RPMI7951 (cell line): Measurements from ENCODE around the gene NUP188. TPM values are rescaled to one million over a fixed set of nuclear protein-coding genes. Genes with fewer than 3 reads are reported as not detected.
A peak's percentile ranks its signal among the peaks of the same experiment; 100 is the strongest.

ENCODE experiments used
- DNase-seq: peaks from one replicate; pipeline ENCODE4 v3.0.0-alpha.2; 2012; ENCODE audit warnings: low read depth
- total RNA-seq: library from RNA; depleted of rRNA; stranded (reverse); fragments of >200 nt; shearing (Covaris generic); gene quantifications from 2 replicates; pipeline ENCODE4 v1.2.3, GENCODE V29; 2014; rRNA removed

NUP188 gene, protein sequence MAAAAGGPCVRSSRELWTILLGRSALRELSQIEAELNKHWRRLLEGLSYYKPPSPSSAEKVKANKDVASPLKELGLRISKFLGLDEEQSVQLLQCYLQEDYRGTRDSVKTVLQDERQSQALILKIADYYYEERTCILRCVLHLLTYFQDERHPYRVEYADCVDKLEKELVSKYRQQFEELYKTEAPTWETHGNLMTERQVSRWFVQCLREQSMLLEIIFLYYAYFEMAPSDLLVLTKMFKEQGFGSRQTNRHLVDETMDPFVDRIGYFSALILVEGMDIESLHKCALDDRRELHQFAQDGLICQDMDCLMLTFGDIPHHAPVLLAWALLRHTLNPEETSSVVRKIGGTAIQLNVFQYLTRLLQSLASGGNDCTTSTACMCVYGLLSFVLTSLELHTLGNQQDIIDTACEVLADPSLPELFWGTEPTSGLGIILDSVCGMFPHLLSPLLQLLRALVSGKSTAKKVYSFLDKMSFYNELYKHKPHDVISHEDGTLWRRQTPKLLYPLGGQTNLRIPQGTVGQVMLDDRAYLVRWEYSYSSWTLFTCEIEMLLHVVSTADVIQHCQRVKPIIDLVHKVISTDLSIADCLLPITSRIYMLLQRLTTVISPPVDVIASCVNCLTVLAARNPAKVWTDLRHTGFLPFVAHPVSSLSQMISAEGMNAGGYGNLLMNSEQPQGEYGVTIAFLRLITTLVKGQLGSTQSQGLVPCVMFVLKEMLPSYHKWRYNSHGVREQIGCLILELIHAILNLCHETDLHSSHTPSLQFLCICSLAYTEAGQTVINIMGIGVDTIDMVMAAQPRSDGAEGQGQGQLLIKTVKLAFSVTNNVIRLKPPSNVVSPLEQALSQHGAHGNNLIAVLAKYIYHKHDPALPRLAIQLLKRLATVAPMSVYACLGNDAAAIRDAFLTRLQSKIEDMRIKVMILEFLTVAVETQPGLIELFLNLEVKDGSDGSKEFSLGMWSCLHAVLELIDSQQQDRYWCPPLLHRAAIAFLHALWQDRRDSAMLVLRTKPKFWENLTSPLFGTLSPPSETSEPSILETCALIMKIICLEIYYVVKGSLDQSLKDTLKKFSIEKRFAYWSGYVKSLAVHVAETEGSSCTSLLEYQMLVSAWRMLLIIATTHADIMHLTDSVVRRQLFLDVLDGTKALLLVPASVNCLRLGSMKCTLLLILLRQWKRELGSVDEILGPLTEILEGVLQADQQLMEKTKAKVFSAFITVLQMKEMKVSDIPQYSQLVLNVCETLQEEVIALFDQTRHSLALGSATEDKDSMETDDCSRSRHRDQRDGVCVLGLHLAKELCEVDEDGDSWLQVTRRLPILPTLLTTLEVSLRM (N-terminal part only)
- 28.9 and 33.4 TPM in 2 replicates for total RNA-seq

DNA sequence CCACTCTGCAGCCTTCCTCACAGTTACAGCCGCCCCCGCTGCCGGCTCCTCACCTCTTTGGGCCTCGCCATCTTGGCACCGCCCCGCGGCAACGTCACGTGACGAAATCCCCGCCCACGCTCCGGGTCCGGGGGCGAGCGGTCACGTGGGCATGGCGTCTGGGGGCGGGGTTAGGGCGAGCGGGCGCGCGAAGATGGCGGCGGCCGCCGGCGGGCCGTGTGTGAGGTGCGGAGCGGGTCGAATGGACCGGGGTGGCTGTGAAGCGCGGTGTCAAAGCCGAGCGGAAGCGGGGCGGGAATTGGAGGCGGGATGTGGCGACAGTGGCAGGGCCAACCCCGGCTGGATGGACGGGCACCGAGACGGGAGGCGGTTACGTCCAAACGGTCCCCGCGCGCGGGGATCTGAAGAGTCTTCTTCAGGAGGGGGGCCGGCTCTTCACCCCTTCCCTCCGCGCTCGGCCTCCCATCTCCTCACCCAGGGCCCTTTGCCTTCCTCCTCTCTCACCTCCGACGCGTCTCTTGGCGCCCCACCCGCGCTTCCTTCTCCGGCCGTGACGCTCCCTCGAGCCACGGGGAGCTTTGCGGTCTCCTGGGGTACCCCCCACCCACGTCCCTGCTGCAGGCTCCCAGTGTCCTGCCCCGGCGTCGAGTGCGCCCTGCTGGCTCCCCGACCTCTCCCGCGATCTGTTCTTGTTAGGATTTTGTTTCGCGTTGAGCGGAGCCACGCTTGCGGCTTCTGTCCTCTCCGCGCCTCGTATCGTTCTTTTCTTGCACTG, at the start of gene NUP188, which contains the start of gene DOLK:
TSS of gene NUP188 (plus strand) at position 173 of the 775 bp plus-strand sequence. CDS start at position 194, 21 bp downstream.
TSS of gene DOLK (minus strand) at position 77 of the 775 bp plus-strand sequence. CDS start 300 bp downstream, outside the sequence.
- peak; percentile 84 for DNase-seq

DNA sequence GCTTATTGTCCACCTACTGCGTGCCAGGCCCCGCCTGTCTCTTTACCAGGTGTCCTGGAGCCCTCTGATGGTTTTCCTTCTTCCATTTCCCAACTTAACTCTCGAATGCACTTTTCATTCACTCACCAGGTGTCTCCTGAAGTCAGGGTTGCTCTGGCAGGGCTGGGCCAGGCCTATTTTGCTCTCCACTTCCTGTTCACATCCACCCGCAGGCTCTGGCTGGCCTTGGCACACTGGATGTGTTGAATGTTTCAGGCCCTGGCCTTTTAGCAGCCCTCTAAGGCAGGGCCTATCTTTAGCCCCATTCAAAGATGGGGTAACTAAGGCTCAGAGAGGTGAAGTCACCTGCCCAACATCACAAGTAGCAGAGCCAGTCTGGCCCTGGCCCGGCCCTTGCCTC, 49.1 kb upstream of the NUP188 start:
- DNase-seq = no peak

DNA sequence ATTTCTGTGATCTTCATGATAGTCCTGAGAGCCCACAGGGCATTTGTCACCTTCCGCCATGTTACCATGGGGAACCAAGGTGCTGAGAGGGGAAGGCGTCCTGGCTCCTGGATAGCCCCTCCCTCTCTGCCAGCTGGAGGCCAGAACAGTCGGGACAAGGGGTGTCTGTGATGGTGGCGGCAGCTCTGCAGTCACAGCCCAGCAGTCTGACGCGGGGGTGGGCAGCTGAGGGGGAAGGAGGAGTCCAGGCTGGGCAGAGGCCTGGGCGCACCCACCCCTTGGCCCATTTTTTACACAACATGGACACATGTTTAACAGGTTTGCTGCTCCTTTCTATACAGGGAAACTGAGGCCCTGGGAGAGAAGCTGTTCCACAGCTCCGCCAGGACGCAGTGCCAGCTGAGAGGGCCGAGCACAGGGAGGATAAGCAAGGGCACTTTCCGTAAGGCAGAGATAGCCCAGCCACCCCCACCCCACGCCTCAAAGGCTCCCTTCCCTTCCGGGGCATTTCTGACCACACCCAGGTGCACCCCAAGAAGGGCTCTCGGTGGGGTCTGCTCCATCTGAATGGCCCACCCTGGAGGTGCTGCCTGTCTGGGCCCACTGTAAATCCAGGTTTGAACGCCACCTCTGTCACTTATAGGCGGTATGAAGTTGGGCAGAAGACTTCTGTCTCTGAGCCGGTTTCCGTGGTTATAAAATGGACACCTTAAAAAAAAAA, 48.5 kb upstream of the NUP188 start:
- DNase-seq = no peak

DNA sequence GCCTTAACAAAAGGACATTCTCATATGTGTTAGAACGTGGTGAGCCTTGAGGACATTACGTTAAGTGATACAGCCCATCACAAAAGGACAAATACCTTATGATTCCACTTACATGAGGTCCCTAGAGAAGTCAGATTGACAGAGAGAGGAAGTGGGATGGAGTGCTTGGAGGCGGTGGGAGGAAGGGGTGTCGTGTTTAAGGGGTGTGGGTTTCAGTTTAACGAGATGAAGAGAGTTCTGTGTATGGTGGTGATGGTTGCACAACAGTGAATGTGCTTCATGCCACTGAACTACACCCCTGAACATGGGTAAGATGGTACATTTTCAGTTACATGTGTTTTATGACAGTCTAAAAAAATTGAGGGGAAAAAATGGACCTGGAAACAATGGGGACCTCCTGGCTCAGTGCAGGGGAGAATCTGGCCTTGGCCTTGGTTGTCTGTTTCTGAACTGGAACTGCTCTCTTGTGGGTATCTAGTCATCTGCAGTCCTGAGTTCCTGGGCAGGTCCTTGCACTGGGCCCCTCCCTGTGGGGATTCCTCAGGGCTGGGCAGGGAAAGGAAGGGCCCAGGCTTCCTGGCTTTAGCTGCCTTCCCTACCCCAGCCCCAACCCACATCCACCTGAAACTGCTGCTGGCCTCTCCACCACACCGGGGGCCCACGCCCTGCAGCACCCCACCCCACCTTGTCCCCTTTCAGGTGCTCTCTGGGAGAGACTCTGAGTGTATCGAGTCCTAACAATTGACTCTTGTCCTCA, 47.8 kb upstream of the NUP188 start:
- no peak for DNase-seq

DNA sequence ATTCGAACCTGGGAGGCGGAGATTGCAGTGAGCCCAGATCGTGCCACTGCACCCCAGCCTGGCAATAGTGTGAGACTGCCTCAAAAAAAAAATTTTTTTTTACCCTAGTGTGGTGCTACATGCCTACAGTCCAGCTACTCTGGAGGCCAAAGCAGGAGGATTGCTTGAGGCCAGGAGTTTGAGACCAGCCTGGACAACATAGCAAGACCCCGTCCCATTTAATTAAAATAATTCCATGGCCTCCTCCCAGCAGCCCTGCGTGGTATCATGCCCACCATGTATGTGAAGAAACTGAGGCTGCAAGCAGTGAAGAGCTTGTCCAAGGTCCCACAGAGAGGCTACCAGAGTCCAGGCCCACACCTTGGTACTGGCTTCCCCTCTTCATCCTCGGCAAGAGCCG, 46.1 kb upstream of the NUP188 start:
- DNase-seq = no peak

DNA sequence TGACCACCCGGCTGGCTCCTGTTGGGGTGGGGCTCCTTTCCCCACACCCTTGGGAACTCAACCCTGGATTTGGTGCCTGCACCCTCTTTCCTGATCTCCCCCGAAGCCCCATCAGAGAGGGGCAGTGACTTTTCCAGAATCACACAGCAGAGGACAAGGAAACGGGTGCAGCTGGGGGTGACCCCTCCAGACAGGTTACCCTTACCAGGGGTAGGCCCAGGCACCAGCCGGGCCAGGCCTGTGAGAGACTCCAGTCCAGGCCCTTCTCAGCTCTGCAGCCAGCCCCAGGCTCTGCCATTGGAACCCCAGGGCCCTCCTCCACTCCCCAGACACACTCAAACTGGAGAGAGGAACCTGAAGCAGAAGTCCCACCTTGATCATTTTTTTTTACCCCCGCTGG, 45.7 kb upstream of the NUP188 start:
- no peak for DNase-seq

DNA sequence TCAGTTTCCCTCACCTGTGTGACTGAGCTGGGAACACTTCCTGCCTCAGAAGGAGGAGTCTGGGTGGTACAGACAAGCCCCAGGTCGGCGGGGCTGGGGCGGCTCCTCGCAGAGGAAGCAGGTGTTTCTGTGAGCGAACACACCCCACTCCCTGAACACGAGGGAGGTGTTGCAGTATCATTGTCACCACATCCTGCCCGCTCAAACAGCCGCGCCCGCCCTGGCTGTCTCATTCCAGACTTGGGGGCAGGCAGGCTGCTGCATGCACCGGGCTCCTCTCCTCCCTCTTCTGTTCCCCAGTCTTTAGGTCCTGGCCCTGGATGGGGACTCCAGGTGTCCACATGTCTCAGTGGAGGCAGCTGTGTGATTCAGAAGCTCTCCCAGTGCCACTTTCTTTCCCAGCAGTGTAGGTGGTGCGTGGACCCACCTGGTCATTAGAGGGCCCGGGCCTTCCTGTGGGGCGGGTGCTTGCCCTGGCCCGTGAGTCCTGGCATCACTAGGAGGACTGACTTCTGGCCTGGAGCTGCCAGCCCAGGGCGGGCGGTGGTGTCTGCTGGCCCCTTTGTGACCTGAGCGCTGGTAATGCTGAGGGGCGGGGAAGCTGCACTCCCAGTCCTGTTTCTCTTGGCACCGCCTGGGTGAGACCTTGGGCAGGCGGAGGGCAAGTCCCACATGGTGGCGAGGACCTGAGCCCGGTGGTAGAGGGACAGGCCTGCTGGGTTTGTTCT, 45.0 kb upstream of the NUP188 start:
- DNase-seq = no peak

DNA sequence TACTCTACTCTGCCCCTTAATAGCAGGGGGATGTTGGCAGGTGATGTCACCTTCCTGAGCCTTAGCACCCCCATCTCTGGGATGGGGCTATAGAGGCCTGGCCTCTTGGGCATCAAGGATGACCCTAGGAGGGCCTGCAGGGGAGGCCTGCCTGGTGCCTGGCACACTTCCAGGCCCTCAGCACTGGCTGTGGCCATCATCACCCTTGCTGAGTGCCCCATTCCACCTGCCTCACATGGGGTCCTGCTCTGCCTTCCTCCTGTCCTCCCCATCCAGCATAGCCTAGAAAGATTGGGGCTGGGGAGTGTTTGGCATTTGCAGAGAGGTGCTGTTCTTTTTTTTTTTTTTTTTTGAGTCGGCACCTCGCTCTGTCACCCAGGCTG, 44.4 kb upstream of the NUP188 start:
- no peak for DNase-seq

DNA sequence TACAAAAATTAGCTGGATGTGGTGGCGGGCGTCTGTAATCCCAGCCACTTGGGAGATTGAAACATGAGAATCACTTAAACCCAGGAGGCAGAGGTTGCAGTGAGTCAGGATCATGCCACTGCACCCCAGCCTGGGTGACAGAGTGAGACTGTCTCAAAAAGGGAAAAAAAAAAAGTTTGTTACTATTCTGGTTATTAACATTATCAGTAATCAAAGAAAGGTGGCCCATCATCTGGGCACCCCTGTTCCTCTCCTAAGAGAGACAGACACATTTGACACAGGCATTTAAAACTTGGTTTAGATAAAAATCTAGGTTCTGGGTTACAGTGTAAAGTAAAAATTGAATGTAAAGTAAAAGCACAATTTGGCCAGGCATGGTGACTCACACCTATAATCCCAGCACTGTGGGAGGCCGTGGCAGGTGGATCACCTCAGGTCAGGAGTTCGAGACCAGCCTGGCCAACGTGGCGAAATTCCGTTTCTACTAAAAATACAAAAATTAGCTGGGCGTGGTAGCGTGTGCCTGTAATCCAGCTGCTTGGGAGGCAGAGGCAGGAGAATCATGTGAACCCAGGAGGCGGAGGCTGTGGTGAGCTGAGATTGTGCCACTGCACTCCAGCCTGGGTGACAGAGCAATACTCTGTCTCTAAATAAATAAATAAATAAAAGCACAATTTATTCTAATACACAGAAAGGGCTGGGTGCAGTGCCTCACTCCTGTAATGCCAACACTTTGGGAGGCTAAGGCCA, 43.5 kb upstream of the NUP188 start:
- no peak for DNase-seq

DNA sequence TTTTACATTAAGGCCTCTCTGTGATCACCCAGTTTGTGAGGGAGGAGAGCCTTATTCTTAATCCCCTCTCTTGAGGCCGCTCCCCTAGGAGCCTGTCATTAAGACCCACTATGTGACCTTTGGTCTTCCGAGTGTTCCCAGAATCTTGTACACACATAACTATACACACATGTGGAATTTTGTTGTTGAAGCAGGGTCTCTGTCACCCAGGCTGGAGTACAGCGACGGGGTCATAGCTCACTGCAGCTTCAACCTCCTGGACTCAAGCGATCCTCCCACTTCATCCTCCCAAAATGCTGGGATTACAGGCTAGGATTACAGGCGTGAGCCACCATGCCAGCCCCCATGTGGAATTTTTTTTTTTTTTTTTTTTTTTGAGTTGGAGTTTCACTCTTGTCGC, 41.5 kb upstream of the NUP188 start:
- DNase-seq = no peak

DNA sequence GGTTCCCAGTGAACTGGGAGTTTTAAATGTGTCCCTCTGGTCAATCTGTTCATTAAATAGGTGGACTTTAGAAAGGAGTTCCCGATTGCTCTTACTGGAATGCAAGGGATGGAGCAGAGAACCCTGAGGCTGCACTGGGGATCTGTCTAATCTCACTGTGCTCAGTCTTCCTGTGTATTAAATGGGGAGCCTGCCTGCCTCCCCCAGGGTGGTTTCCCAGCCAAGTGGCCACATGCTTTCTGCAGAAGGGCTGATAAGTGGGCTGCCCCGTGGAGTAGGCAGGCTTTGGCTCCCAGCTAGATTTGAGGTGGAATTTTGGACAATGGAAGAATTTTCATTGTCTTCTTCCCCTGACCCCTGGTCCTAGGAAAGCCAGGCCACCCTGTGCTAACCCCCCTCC, 40.8 kb upstream of the NUP188 start:
- no peak for DNase-seq

DNA sequence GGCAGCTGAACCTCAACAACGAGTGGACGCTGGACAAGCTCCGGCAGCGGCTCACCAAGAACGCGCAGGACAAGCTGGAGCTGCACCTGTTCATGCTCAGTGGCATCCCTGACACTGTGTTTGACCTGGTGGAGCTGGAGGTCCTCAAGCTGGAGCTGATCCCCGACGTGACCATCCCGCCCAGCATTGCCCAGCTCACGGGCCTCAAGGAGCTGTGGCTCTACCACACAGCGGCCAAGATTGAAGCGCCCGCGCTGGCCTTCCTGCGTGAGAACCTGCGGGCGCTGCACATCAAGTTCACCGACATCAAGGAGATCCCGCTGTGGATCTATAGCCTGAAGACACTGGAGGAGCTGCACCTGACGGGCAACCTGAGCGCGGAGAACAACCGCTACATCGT, 39.1 kb upstream of the NUP188 start:
- DNase-seq = no peak

DNA sequence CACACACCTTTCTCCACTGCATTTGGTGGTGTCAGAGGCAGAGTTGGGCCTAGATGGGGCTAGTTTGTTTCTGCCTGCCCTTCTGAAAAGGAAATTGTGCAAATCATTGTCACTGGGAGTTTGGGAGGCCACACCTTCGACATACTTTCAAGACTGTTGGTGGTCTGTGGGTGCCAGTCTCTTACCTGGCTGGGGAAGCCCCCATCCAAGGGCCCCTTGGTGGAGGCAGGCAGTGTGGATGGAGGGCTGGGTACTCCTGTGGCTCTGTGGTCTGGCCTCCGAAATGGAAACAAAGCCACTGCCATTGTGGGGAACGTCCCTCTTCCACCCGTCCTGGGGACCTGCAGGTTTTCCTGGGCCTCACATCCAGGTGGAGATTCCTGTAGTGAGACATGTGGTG, 37.6 kb upstream of the NUP188 start:
- DNase-seq = no peak

DNA sequence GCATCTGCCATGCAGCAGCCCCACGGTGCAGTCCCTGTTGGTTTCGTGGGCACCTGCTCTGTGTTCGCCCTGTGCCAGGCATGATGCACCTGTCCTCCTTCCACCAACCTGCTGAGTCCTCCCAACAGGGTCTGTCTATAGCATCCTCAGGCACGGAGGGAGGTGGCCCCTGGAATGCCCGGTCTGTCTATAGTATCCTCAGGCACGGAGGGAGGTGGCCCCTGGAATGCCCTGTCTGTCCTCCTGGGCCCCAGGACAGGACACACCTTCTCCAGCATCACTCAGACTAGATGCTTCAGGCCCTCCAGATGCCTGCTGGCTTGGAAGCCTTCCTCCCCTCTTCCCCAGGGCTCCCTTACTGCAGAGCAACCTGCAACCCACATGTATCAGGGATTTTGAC, 36.6 kb upstream of the NUP188 start:
- DNase-seq = no peak

DNA sequence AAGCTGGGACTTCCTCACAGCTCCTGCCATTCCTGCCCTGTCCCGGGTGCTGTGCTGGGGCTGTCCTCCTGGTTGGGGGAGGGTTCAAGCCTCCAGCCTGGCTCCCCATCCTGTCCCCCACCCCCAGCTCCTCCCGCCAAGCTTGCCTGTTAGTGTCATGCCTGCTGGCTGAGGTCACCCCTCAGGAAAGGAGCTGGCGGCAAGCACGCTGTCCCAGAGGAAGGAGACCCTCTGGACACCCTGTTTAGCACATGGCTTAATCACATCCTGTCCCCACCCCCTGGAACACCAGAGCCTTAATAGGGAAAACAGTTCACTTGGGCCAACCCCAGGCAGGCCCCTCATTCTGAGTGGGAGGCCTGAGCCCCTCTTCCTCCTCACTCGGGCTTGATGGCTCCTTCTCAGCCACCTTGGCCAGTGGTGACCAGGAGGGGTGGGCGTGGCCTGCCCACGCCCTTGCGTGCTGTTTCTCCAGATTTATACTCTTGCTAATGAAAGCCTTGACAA, 35.9 kb upstream of the NUP188 start:
- peak; percentile 68 for DNase-seq

DNA sequence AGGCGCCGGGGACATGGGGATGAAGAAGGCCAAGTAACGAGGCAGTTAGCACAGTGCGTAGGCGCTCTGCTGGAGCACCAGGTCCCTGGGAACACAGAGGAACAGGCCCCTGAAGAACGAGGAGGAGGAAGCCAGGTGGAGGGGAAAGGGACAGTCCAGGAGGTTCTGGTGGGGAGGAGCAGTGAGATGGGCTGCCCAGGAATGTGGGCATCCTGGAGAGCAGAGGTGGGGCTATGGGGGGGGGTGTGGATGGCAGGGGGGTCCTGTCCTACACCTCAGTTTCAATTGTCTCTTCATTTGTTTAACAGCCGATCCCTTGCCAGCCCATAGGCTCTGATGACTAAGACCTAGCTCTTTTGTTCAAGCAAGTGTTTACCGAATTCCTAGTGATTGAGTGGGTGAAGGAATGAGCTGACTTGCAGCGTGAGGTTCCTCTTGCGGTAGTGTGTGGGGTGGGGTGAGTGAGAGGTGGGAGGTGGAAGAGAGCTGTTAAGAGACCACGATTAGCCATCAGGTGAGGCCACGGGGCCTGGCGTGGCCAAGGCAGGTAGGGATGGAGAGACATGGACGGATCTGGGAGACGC, 35.1 kb upstream of the NUP188 start:
- peak; percentile 64 for DNase-seq

DNA sequence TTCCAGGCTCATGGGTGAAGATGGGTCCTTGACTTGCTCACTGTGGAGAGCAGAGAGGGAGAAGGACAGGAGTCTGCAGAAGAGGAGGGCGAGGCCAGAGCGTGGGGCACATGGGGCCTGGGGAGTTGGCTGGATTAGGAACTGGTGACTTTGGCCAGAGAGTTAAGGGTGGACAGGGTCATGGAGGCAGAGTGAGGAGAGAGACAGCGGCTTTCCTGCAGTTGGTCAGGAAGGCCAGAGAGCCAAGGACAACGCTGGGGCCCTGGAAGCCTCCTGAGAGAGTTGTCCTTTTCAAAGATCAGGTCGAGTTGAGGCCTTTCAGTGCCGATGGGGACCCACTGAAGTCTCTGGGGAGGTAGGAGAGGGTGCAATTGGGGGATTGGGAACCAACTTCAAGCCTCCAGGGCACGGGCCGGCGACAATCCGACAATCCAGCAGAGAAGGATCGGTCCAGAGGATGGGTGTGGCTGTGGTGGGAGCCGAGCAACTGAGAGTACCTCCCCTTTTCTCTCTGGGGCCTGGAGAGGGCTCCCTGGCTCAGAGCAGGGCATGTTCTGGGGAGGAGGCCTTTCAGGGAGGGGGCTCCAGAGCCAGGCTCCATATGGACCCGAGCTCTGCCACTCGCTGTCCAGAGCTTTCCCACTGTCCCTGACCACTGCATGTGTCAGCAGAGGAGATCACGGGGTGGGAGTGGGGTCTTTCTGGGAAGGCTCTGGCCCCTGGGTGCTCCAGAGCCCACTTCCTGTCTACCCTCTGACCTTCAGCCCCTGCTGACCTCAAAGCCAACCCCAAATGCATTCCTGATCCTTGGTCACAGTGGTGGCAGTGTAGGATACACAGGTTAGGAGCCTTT, 34.2 kb upstream of the NUP188 start:
- DNase-seq = no peak
